ENCODE data around the gene NXN.

GRCh38 chr17:802901-803881, 176.4 kb downstream of the NXN start:
- TF ChIP-seq POLR2AphosphoS5 (IDR thresholded peaks at IDR 0.05) (no peak), CTCF (IDR thresholded peaks at IDR 0.05) (no peak), POLR2A (IDR thresholded peaks at IDR 0.05) (no peak)
